ENCODE measurements around the gene ABLIM1.

DNA sequence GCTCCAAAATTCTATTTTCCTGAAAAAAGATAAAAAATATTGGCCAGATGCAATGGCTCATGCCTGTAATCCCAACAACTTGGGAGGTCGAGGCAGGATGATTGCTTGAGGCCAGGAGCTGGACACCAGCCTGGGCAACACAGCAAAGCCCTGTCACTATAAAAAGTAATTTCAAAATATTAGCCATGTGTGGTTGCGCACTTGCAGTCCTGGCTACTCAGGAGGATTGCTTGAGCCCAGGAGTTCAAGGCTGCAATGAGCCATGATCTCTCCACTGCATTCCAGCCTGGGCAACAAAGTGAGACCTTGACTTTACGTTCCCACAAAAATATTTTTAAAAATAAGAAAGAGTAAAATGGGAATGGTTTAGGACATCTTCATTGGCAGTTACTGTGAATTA lies 149.7 kb downstream of the ABLIM1 start:
- TF ChIP-seq, protein P1, sequence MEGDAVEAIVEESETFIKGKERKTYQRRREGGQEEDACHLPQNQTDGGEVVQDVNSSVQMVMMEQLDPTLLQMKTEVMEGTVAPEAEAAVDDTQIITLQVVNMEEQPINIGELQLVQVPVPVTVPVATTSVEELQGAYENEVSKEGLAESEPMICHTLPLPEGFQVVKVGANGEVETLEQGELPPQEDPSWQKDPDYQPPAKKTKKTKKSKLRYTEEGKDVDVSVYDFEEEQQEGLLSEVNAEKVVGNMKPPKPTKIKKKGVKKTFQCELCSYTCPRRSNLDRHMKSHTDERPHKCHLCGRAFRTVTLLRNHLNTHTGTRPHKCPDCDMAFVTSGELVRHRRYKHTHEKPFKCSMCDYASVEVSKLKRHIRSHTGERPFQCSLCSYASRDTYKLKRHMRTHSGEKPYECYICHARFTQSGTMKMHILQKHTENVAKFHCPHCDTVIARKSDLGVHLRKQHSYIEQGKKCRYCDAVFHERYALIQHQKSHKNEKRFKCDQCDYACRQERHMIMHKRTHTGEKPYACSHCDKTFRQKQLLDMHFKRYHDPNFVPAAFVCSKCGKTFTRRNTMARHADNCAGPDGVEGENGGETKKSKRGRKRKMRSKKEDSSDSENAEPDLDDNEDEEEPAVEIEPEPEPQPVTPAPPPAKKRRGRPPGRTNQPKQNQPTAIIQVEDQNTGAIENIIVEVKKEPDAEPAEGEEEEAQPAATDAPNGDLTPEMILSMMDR (conservative IDR thresholded peaks at IDR 0.05; ENCODE audit: low read depth, low read length) = no peak
- no peak for TF ChIP-seq EZH2 (IDR thresholded peaks at IDR 0.05; ENCODE audit: borderline replicate concordance, low read depth, low read length, poor library complexity, severe bottlenecking)
